ENCODE measurements around the gene BNIP3.
"Not testable (repeated sequence)": the region's sequence is repeated elsewhere in the genome, so short reads cannot be mapped to it uniquely, and the experiment has no call there.

BNIP3 gene

DNA sequence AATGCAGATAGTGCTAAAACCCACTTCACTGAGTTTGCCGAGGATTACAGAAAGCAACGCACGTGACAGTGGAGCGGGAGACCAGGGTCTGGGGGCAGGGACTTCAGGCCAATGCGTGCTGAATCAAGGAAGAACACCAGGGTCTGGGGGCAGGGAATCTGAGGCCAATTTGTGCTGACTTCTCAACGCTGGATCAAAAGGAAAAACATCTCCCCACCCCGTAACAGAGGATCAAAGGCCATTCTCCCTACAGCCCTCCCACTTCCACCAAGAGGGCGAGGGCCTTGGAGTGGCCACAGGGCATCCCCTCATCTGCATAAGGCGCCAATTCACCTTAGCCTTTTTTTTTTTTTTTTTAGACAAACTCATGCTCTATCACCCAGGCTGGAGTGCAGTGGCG, 22.3 kb upstream of the BNIP3 start:
- DNase-seq: no peak
- in situ Hi-C loops (cut with MboI; ENCODE audit: low pct_unique_long_range_greater_than_20kb, low sequenced_read_pairs): no loop called here

DNA sequence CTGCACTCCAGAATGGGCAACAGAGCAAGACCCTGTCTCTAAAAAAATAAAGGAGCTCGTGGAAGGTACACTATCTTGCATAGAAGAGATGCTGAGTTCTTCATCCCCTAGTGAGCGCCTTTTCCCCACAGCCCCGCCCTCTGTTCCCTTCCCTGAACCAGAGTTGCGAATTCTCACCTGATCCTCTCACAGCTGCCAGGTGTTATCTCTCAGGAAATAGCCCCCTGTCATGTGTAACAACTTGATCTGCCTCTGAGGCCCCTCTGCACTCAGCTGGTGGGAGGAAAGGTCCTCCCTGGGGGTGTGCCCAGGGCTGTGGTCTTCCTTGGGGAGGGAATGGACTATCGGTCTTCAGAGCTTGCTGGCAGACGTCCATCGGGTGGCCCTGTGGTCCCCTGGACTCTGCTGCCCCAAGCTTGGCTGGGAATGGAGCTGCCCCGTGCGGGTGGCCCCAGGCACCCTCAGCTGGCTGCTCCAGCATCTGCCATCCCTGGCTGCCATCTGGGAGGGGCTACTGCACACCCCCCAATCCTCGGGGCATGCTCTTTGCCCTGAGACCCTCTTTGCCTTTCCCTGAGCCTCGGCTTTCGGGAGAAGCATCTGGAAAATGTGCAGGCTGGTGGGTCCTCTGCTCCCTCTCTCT, 21.7 kb upstream of the BNIP3 start:
- in situ Hi-C loops (cut with MboI; ENCODE audit: low pct_unique_long_range_greater_than_20kb, low sequenced_read_pairs): no loop called here
- no peak for DNase-seq

DNA sequence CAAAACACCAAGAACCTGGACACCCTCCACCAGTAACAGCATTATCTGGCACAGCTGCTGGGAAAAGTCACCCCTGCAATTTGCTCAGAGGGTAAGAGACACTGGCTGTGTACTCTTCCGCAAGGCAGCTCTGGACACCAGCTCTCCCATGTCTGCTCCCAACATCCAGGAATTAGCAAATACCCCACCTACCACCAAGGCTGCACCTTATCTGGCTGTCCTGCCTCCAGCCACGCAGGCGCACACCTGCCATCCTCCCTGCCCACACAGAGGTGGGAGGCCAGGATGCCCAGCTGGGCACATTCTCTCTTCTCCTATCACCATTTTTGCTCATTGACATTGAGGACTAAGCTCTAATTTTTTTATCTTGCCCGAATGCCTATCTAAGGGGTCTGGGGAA, 20.3 kb upstream of the BNIP3 start:
- no peak for DNase-seq
- in situ Hi-C loops (cut with MboI; ENCODE audit: low pct_unique_long_range_greater_than_20kb, low sequenced_read_pairs): no loop called here

DNA sequence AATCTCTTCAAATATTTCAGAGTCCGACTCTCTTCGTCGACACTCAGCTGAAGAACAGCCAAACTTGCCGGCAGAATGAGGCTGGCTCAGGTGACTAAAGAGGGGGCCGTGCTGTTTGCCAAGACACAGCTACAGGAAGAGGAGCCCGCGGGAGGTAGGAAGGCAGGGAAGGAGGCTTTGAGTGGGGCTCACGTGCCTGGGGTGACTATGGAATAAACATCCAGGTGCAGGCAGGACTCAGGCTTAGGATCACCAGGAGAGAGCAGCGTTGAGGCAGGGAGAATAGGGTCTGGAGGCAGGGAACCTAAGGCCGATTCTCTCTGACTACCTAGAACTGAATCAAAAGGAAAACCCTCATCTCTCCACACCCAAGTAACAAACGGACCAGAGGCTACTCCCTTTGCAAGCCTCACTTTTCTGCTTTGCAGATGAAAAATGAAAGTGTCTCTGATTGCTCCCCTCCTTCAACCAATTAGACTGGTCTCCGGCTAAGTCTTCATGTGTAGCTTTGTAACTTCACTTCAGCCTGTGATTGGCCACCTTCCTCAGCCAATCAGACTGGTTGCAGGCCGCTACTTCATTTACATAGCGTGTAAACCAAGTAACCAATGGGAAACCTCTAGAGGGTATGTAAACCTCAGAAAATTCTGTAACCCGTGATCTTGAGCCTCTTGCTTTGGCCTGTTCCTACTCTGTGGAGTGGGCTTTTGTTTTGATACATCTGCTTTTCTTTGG, 19.7 kb upstream of the BNIP3 start:
- in situ Hi-C loops (cut with MboI; ENCODE audit: low pct_unique_long_range_greater_than_20kb, low sequenced_read_pairs): no loop called here
- no peak for DNase-seq

DNA sequence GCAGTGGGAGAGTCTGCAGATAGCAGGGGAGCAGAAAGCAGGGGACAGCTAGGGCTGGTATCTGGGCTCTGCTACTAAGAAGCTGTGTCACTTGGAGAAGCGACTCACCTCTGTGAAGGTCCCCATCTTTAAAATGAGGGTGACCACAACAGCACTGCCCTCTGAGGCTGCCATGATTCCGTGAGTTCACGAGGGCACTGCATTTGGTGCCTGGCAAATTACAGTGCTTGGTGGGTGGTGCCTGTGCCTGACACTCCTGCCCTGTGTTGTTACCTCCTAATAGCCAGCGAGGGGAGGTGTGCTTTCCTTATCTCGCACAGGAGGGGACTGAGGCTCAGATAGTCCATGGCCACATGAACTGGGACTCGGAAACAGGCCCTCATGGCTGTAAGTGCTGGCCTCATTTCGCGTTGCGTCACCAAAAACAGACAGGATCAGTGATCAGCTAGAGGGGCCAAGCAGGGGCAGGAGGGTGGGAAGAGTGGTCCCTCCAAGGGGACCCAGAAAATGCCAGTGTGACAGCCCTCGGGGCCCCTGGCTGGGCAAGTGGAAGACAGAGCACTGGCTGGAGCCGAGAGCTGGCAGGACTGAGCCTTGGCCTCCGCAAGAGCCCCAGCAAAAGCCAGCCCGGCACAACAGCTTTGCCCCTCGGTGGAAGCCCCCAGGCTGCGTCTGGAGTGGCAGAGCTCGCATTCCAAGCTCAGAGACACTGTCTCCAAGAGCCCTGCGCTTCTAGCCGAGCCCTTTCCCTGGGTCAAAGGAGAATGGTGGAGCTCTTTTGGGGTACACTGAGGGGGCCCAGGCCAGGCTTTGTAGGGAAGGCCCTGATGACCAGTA, 17.3 kb upstream of the BNIP3 start:
- no peak for DNase-seq
- in situ Hi-C loops (cut with MboI; ENCODE audit: low pct_unique_long_range_greater_than_20kb, low sequenced_read_pairs): no loop called here

DNA sequence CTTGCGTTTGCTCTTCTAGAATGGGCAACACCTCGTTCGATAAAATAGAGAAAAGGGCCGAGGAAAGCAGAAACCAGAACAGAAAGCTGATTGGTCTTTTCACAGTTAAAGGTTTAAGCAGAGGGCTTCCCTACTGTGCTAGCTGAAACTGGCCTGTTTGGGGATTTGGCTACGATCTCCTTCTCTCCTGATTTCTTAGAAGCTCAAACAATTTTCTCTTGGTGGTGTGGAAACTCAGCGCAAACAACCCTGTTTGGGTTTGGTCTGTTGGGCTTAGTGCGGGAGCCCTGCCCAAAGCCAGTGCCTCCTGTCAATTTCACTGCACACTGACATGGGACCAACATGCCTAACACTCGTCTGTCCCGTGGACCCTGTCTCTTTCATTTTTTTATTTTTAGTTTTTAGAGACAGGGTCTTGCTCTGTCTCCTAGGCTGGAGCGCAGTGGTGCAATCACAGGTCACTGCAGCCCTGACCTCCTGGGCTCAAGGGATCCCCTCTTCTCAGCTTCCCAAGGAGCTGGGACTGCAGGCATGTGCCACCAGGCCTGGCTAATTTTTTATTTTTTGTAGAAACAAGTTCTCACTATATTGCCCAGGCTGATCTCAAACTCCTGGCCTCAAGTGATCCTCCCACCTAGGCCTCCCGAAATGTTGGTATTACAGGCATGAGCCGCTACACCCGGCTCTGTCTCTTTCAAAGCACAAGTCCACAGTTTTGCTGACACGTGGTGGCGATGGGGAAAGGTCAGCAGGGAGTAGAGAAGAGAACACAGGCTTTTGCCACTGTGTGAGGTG, 16.5 kb upstream of the BNIP3 start:
- DNase-seq: no peak
- in situ Hi-C loops (cut with MboI; ENCODE audit: low pct_unique_long_range_greater_than_20kb, low sequenced_read_pairs): no loop called here

DNA sequence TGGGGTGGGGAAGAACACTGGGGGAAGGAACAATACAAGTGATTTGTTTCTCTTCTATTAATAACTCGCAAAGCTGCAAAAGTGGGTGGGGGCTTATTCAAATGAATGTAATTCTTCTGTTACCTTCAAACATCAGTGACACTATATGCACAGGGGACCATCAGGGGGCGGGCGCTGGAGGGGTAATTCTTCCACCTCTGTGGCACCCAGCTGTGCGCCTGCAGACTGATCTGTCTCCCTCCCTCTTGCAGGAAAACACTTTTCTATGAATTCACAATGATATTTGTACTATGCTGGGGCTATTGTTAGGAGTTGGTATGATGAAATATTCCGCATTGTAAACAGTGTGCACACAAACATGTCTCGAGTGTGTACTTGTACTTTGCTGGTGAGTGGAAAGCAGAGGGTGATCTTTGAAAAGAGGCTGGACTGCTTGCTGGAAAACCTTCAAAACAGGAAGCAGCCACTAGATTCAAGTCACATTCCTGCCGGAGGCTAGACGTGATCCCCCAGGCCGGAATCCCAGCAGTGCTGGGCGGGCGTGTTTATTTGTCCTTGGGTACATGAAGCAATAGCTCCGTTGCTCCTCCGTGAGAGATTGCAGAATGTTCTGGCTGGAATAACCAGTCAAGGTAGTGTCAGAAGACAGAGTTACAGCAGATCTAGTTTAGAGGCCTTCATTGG, 15.8 kb upstream of the BNIP3 start:
- no peak for DNase-seq
- in situ Hi-C loops (cut with MboI; ENCODE audit: low pct_unique_long_range_greater_than_20kb, low sequenced_read_pairs): no loop called here

DNA sequence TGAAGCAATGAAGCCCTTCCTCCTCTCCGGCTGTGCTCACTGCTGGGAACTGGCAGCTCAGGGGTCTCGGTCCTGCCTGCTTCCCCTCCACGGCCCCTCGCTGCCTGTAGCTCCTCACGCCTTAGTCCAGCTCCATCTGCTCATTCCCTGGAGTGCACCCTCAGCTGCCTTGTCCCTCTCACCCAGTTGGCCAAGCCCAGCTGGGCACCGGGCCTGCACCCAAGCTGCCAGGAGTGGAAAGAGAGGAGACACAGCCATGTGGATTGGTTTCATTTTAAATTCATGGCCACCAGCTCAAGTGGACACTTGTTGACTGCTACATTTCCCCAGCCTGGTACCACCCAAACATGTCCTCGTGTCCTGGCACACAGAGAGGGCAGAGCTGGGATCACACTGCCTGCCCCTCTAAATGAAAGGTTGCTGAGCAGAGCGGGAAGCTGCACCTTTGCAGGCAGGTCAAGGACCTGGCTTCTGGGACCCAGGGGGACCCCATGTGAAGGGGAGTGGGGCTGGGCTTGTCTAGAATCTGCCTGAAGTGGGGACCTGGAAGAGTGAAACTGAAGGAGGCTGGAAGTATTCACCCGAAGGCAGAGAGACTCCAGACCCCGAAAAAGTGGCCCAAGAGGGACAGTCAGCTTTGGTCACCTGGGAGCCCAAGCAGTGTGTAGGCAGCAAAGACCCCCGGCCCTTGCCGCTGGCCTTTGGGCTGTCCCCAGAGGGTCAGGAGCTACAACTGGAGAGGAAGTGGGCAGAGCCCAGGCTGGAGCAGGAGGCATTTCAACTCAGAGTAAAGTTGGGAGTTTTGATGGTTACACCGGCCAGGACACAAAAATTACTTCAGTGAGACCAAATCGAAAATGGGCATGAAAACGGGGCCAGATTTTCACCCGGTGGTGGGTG, 15.0 kb upstream of the BNIP3 start:
- in situ Hi-C loops (cut with MboI; ENCODE audit: low pct_unique_long_range_greater_than_20kb, low sequenced_read_pairs): no loop called here
- DNase-seq: no peak

DNA sequence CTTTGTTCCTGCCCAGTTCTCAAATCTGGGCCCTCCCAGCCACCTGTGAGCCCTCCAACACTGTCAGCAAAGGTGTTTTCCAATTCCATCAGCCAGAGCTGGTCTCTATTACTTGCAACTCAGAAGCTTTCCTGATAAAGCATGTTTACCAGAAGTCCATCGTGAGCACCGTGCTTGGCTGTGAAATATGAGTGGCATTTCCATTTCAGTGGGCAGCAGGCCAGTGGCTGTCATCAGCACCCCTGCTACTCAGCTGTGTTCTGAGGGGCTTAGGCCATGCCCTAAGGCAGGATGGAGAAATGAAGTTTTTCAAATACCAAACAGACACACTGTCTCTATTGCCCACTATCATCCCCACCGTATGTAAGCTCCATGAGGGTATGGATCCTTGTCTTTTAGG, 12.7 kb upstream of the BNIP3 start:
- in situ Hi-C loops (cut with MboI; ENCODE audit: low pct_unique_long_range_greater_than_20kb, low sequenced_read_pairs): no loop called here
- no peak for DNase-seq

DNA sequence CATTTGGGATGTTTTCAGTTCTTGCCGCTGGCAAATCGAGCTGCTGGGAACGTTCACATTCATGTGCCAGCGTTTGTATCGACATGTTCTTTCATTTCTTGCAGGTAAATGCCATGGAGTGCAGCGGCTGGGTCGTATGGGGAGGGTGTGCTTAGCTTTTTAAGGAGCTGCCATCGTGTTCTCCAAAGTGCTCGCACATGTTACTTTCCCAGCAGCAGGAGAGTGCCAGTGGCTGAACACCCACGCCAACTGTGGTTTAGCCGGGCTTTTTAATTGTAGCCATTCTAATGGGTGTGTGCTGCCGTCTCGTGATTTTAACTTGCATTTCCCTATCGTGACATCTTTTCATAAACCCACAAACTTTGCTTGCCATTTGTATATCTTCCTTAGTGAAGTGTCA, 11.6 kb upstream of the BNIP3 start:
- no peak for DNase-seq
- in situ Hi-C loops (cut with MboI; ENCODE audit: low pct_unique_long_range_greater_than_20kb, low sequenced_read_pairs): no loop called here

DNA sequence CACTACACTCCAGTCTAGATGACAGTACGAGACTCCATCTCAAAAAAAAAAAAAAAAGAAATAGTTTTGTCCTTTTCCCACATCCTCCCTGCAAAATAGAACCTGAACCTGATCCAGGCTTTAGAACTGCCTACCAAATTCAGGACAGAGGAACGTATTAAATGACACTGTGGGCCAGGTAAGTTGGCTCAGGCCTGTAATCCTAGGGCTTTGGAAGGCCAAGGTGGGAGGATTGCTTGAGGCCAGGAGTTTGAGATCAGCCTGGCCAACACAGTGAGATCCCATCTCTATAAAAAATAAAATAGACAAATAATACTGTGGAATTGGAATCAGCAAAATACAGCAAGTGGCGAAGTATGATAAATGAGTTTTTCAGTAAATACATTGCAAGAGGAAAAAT, 10.0 kb upstream of the BNIP3 start:
- DNase-seq: no peak
- in situ Hi-C loops (cut with MboI; ENCODE audit: low pct_unique_long_range_greater_than_20kb, low sequenced_read_pairs): no loop called here

DNA sequence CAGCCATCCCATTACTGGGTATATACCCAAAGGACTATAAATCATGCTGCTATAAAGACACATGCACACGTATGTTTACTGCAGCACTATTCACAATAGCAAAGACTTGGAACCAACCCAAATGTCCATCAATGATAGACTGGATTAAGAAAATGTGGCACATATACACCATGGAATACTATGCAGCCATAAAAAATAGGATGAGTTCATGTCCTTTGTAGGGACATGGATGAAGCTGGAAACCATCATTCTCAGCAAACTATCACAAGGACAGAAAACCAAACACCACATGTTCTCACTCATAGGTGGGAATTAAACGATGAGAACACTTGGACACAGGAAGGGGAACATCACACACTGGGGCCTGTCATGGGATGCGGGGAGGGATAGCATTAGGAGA, 6.1 kb upstream of the BNIP3 start:
- DNase-seq; in situ Hi-C loops (cut with MboI; ENCODE audit: low pct_unique_long_range_greater_than_20kb, low sequenced_read_pairs): not testable (repeated sequence)

DNA sequence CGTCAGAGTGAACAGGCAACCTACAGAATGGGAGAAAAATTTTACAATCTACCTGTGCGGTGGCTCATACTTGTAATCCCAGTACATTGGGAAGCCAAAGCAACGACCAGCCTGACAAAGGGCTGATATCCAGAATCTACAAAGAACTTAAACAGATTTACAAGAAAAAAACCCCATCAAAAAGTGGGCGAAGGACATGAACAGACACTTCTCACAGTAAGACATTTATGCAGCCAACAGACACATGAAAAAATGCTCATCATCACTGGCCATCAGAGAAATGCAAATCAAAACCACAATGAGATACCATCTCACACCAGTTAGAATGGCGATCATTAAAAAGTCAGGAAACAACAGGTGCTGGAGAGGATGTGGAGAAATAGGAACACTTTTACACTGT, 5.6 kb upstream of the BNIP3 start:
- in situ Hi-C loops (cut with MboI; ENCODE audit: low pct_unique_long_range_greater_than_20kb, low sequenced_read_pairs); DNase-seq: not testable (repeated sequence)

DNA sequence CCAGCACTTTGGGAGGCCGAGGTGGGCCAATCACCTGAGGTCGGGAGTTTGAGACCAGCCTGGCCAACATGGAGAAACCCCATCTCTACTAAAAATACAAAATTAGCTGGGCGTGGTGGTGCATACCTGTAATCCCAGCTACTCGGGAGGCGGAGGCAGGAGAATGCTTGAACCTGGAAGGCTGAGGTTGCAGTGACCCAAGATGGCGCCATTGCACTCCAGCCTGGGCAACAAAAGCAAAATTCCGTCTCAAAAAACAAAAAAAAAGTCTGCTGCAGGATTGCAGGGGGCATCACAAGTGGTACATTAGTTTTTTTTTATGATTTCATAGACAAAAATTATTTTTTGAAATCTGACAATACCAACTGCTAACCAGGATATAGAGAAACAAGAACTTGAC, 5.1 kb upstream of the BNIP3 start:
- DNase-seq; in situ Hi-C loops (cut with MboI; ENCODE audit: low pct_unique_long_range_greater_than_20kb, low sequenced_read_pairs): not testable (repeated sequence)

DNA sequence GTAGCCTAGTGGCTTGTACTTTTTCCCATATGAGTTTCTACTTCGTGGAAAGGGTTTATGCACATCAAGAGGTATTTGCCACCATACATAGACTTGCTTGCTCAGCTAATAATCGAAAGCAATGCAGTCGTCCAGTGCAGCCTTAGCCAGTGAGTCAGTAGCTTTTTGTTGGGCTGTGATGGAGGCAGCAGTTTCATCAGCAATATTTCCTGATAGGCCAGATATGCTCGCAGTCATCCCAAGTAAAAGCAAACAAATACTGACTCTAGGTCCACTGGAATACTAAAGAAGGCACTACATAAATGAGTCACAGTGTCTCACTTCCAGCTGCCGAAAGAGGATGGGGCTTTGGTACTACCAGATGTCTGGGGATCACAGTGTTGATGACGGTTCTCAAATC, 2.1 kb upstream of the BNIP3 start:
- DNase-seq: no peak
- in situ Hi-C loops (cut with MboI; ENCODE audit: low pct_unique_long_range_greater_than_20kb, low sequenced_read_pairs): no loop called here

DNA sequence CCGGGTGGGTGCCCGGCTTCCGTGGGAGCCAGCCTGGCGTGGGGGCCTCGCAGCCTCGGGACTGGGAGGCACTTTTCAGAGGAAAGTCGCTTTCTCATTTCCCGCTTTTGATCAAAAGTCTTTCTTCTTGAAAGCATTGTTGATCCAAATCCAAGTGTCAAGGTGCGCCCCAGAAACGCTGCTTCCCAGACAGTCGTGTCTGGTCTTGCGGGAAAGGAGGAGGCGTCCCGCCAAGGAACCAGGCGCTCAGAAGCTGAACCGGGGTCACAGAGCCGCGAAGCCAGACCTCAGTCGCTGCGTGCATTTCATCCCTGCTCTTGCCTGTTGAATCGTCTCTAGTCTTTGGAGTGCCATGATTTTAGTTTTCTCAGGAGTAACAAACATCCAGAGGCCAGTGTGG, 1.1 kb upstream of the BNIP3 start:
- in situ Hi-C loops (cut with MboI; ENCODE audit: low pct_unique_long_range_greater_than_20kb, low sequenced_read_pairs): no loop called here
- no peak for DNase-seq

DNA sequence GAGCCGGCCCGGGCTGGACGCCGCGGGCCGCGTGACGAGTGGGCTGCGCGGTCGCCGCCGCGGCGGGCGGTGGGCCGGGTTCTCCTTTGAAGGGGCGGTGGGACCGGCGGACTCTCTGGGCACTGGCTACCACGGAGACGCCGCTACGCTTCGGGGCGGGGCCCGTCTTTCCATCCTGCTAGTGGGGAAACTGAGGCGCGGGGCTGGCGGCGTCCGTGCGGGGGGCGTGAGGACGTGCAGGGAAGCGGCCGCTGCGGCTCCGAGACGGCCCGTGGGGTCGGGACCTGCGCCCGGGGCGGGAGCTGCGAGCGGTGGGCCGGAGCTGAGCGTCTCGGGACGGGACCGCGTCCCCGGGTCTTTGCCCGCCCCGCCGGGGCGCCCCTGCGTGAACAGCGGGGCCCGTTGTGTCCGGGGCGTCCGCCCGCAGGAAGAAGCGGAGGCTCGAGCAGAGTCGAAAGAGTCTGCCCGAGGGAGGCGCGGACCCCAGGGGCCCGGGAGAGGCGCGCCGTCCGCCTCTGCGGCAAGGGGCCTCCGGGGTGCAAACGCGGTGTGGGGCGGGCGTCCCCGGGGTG, 548 bp upstream of the BNIP3 start:
- in situ Hi-C loops (cut with MboI; ENCODE audit: low pct_unique_long_range_greater_than_20kb, low sequenced_read_pairs): no loop called here
- DNase-seq: no peak
